MG63 (cell line): Measurements from ENCODE around the gene B3GLCT. TPM values are rescaled to one million over a fixed set of nuclear protein-coding genes. Genes with fewer than 3 reads are reported as not detected.
"Not testable (repeated sequence)": the region's sequence is repeated elsewhere in the genome, so short reads cannot be mapped to it uniquely, and the experiment has no call there.

Experiments used
- DNase-seq: peaks from one replicate; pipeline ENCODE4 v3.0.0-alpha.2; 2020
- H3K27me3 ChIP-seq: fragments of 250-450 bp; sonication (Bioruptor Pico); 2 replicates; pipeline ENCODE4 v1.5.1; 2020; ENCODE audit warnings: mild to moderate bottlenecking, moderate library complexity
- H3K36me3 ChIP-seq: fragments of 250-450 bp; sonication (Bioruptor Pico); 2 replicates; pipeline ENCODE4 v1.5.1; 2020; ENCODE audit warnings: mild to moderate bottlenecking, moderate library complexity
- H3K4me3 ChIP-seq: fragments of 250-450 bp; sonication (Bioruptor Pico); 2 replicates; pipeline ENCODE4 v1.5.1; 2020; ENCODE audit warnings: mild to moderate bottlenecking, moderate library complexity
- H3K9me3 ChIP-seq: fragments of 250-450 bp; sonication (Bioruptor Pico); 2 replicates; pipeline ENCODE4 v1.5.1; 2020; ENCODE audit warnings: mild to moderate bottlenecking, moderate library complexity
- total RNA-seq: library from RNA; depleted of rRNA; stranded (reverse); fragments of >200 nt; shearing (Covaris generic); gene quantifications from 2 replicates; pipeline ENCODE4 v1.2.3, GENCODE V29; 2014; ENCODE audit warnings: low replicate concordance

Gene B3GLCT
- total RNA-seq, 1 experiment from 2014 or later: 12.5 TPM

DNA sequence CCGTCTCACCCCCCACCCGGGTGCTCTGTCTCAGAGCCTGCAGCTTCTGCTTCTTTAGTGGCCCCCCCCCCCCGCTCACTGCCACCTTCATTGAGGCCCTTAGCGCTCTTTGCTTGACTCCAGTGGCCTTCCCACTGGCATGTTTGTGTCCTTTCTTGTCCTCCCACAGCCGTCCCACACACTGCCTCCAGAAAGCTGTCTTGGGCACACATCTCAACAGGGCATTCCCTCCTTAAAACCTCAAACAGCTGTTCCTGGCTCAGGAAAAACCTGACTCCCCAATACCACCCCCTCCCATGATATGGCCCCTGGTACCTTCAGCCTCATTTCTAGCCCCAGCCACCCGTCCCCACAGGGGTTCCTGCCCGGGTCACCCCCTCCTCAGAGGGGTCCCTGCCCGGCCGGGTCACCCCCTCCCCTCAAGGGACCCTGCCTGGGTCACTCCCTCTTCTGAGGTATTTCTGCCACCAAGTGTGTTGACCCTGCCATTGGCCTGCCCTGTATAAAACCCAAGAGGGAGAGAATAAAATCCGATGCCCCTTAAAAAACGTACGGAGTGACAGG is 8.9 kb downstream of the B3GLCT start:
- Histone ChIP-seq H3K4me3 (no peak overlapping the region), H3K9me3 (no peaks in the 10 kb centered on the region), H3K36me3 (no peaks in the 10 kb centered on the region), H3K27me3 (no peaks in the 10 kb centered on the region)
- DNase-seq: no peak

DNA sequence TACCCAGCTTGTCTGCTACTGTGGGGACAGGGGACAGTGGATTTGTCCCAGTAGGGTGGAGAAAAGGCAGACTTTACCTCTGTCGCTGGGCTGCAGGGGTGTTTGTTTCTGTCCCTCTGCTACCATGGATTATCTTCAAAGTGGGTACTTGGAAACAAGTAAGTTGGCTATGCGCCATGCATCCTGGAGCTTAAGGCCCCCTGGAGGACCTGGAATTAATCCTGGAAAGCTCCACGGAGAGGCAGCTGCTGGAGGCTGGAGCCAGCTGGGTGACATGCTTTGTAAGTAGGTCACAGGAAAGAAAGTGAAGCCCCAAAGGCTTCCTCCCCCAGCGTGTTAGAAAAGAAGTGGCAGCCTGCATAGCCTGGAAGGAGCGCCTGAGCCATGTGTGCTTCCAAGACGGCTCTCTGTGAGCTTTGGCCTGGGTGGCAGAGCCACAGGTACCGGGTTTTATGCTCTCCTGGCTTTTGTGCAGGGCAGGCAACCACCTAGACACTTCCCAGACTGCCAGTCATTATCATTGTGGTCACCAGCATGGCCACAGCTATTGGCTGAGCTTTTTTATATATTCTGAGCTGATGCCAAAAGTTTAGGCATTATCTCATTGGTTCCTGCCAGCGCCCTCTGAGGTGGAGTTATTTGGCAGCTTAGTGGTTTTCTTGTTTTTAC is 9.5 kb downstream of the B3GLCT start:
- no peaks in the 10 kb centered on the region for H3K9me3 ChIP-seq
- peak; percentile 38 for DNase-seq
- no peak overlapping the region for H3K4me3 ChIP-seq
- H3K36me3 ChIP-seq: no peaks in the 10 kb centered on the region
- H3K27me3 ChIP-seq: no peaks in the 10 kb centered on the region

DNA sequence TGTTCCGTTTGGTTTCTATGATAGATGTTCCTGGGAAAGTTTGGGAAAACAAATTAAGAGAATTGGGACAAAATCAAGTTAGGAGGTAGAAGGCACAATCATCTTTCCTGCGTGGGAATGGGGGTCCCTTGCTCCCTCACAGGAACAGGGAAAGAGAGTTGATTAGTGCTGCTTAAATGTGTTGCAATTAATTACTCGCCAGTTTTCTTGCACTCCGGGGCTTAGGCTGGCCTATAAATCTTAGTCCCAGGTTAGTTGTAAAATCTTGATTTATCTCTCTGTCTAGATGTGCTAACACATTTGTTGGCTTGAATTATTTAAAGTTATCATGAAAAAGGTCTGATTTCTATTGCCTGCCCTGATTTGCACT is 10.1 kb downstream of the B3GLCT start:
- no peaks in the 10 kb centered on the region for H3K9me3 ChIP-seq
- H3K27me3 ChIP-seq: no peaks in the 10 kb centered on the region
- no peak for DNase-seq
- no peak overlapping the region for H3K4me3 ChIP-seq
- H3K36me3 ChIP-seq: no peaks in the 10 kb centered on the region

DNA sequence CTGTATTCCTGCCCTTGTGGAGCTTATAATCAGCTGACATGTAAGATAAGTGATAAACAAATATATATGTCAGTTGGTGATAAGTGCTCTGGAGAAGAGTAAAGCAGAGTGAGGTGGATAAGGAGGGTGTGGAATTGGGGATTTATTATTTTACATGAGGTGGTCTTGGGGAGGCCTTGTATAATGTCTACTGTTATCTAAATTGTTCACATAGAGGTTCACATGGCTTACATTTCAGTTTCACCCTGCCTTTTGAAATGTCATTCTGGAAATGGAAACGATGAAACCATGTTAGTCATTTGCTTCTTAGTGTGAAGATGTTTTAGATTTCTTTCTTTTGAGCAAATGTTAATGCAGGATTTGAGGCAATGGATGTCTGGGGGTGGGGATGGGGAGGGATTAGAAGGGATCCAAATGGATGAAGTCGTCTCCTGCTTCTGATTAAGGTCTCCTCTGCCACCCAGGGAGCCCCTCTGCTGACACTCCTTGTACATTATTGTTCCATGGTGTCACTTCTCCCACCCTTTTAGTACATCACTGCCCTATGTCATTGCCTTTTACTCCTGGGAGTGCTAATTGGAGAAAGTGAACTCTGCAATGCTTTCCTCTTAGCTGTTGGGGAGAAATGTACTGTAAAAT is 14.0 kb downstream of the B3GLCT start:
- no peak overlapping the region for H3K4me3 ChIP-seq
- no peaks in the 10 kb centered on the region for H3K27me3 ChIP-seq
- H3K36me3 ChIP-seq: no peaks in the 10 kb centered on the region
- H3K9me3 ChIP-seq: no peaks in the 10 kb centered on the region
- no peak for DNase-seq

DNA sequence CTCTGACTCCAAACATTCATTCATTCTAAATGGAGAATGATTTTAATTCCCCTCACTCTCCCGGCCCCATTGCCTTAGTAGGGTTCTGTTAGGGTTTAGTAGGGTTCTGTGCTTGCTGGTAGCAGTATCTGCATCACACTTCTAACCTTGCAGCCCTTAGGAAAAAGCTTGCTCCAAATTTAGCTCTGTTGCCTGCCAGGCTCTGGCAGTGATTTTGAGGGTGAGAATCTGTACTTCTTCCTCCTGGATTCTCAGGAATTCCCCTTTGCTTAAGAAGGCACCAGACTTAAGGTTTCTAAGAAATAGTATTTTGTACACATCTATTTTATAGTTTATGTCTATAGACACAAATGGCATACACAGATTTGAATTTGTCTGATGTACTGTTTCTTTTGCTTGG is 14.7 kb downstream of the B3GLCT start:
- Histone ChIP-seq H3K27me3 (no peaks in the 10 kb centered on the region), H3K9me3 (no peaks in the 10 kb centered on the region), H3K36me3 (no peaks in the 10 kb centered on the region), H3K4me3 (no peak overlapping the region)
- DNase-seq: no peak

DNA sequence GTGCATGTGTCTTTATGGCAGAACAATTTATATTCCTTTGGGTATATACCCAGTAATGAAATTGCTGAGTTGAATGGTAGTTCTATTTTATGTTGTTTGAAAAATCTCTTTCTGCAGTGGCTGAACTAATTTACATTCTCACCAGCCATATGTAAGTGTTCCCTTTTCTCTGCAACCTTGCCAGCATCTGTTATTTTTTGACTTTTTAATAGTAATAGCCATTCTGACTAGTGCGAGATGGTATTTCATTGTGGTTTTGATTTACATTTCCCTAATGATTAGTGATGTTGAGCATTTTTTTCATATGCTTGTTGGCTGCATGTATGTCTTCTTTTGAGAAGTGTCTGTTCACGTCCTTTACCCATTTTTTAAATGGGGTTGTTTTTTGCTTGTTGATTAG is 17.1 kb downstream of the B3GLCT start:
- not testable (repeated sequence) for DNase-seq, H3K4me3 ChIP-seq, H3K36me3 ChIP-seq, H3K27me3 ChIP-seq, H3K9me3 ChIP-seq

DNA sequence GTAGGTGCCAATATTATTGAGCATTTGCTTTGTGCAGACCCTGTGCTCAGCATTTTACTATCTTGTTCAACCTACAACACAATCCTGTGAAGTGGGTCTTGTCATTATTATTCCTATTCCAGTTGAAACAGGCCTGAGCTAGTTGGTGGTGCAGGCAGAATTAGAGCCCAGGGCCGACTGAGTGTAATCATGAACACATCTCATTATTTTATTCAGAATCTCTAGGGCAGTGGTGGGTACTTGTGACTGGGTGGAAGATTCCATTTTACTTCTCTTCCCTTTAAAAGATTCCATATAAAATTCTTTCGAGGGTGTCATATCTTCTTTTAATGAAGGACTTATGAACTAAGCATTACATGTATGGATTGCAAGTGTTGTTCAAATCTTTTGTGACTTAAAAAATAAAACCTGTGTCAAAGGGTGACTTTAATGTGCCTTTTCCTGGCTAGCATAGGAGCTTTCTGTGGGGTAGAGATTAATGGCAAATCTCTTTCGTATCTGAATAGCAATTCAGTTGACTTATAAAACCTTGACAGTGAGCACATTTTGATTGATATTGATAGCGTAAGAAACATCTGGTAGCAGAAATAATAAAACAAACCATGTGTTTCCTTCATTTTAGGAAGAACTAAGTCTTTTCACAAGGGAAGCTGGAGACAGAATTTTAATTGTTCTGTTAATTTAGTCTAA is 20.3 kb downstream of the B3GLCT start:
- DNase-seq: no peak
- Histone ChIP-seq H3K27me3 (no peaks in the 10 kb centered on the region), H3K36me3 (no peaks in the 10 kb centered on the region), H3K9me3 (no peaks in the 10 kb centered on the region), H3K4me3 (no peak overlapping the region)

DNA sequence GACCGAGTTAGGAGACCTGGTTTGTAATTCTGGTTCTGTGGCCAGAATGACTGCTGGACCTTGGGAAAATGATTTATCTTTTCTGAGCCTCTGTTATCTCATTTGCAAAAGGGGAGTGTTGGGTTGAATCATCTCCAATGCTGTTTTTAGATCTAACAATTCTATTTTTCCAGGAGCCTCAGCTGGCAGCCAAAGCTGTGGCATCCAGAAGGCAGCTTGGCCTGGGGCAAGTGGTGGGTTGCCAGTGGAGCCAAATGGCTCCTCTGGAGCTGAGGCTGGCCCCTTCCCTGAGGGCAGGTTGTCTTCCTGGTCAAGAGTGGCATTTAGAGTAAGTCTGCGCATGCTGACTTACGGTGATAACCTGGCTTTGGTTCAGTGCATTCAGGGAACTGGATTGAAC is 21.3 kb downstream of the B3GLCT start:
- DNase-seq: no peak
- H3K4me3 ChIP-seq: no peak overlapping the region
- no peaks in the 10 kb centered on the region for H3K9me3 ChIP-seq
- no peaks in the 10 kb centered on the region for H3K27me3 ChIP-seq
- H3K36me3 ChIP-seq: no peaks in the 10 kb centered on the region

DNA sequence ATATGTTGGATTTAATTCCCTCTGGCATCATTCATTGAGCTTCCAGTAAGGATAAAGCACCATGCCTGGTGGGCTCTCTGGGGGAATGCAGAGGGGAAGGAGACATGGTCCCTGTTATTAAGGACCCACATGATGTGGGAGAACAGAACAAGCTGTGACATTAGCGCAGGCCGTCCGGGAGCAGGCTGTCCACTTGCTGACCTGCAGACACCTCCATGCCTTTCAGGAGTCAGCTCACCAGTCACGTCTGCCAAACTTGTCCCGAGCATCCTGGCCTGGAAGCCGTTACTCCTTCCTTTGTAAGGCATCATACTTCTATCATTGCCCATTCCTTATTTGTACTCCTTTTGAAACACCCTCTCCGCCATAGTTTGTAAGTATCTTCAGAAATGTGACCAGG is 23.4 kb downstream of the B3GLCT start:
- Histone ChIP-seq H3K9me3 (no peaks in the 10 kb centered on the region), H3K4me3 (no peak overlapping the region), H3K27me3 (no peaks in the 10 kb centered on the region), H3K36me3 (no peaks in the 10 kb centered on the region)
- DNase-seq: no peak

DNA sequence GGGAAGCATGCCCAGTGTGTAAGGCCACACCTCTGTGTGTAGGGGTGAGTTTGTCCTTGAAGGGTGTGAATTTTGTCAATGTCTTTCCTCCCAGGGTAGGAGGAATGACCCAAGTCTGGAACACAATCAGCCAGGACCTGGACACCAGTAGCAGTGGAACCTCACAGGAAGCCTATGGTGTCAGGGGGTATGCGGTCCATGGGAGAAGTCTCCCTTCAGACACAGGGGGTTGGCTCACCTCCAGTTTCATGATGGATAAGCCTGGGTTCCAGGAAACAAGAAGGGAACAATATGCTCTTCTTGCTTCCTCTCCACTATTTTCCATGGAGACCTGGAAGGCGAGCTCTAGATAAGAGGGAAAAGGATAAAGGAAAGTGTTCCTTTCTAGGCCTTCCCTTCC is 23.9 kb downstream of the B3GLCT start:
- no peak for DNase-seq
- no peaks in the 10 kb centered on the region for H3K9me3 ChIP-seq
- H3K27me3 ChIP-seq: no peaks in the 10 kb centered on the region
- H3K4me3 ChIP-seq: no peak overlapping the region
- H3K36me3 ChIP-seq: no peaks in the 10 kb centered on the region

DNA sequence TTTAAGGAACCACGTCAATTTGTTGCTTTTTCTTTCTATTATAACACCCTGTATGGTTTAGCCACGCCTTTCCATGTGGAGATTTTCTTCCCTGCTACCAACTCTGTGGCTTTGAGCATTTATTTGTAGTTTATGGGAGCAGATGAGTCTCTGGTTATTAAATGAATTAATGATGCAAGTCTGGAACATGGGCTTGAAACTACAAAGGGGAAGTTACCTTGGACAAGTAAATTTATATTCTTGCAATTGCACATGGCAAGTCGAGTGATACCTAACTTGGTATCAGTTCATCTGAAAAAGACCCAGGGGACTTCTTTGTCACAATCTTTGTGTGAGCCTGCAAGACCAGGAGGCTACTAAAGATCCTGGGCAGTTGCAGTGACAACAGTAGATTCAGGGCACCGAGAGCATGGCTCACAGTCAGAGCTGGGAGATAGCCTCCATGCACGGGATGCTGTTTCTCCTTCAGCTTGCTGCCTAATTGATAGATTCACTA is 24.4 kb downstream of the B3GLCT start:
- no peaks in the 10 kb centered on the region for H3K9me3 ChIP-seq
- no peak for DNase-seq
- no peaks in the 10 kb centered on the region for H3K27me3 ChIP-seq
- no peak overlapping the region for H3K4me3 ChIP-seq
- H3K36me3 ChIP-seq: no peaks in the 10 kb centered on the region

DNA sequence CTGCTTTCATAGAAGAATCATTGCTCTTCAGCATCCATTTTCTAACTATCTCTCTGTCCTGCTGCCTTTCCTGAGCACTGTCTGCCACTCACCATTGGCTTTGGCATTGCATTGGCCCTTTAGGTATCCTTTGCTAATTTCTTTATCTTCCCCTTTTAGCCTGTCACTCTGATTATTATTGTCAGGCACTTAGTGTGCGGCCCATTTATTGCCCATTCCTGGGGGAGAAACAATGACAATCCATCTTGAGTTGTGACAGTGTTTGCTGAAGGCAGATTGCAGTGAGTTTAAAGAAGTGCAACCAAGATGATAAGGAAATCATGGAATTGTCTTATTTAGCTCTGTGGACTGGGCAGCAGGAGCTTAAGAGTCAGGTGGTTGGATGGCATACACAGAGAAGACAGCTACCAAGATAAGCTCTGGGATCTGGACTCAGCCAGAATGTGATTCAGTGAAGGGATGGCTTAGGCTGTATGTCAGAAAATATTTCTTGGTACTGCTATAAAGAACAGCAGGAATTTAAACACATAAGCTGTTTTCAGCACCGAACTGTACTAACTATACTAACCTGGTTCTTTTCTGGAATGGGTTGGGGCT is 25.3 kb downstream of the B3GLCT start:
- no peak for DNase-seq
- Histone ChIP-seq H3K9me3 (no peaks in the 10 kb centered on the region), H3K36me3 (no peaks in the 10 kb centered on the region), H3K27me3 (no peaks in the 10 kb centered on the region), H3K4me3 (no peak overlapping the region)

DNA sequence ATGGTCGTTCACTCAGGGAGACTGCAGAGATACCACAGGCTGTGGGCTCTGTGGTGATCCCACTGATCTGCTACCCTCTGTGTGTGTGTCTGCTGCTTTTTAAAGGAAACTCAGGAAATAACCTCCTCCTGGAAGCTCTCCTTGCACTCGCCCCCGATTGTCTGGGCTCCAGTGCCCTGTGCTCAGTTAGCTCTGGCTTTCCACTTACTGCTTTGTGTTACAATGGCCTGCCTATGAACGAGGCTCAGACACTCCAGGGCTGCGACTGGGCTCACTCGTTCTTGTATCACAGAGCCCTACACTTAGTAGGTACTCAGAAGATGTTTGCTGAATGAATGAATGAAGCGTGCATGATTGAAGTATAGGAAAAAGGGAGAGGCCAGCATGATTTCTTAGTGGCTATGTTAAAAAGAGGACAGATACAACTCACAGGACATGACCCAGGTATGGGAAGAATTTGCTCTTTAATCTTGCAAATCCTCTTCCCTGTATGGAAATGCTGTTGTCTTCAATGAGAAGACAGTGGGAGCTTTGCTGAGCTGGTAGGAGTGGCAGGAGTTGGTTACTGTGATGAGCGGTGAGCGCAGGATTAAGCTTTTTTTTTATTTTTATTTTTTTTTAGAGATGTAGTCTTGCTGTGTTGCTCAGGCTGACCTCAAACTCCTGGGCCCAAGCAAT is 26.4 kb downstream of the B3GLCT start:
- no peaks in the 10 kb centered on the region for H3K36me3 ChIP-seq
- H3K9me3 ChIP-seq: no peaks in the 10 kb centered on the region
- no peak overlapping the region for H3K4me3 ChIP-seq
- no peaks in the 10 kb centered on the region for H3K27me3 ChIP-seq
- no peak for DNase-seq

DNA sequence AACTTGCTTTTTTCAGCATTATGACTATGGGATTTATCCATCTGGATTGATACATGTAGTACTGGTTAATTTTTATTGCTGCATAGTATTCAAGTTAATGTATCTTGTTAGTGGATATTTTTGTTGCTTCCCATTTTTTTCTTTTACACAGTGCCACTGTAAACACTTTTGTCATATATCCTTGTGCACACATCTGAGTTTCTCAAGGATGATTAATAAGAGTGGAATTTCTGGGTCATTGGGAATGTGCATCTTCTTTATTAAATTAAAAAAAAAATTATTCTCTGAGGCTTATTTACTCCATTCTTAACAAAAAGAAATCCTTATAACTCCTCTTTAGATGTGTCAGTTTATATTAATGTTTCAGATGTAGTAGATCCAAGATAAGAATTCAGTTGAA is 27.3 kb downstream of the B3GLCT start:
- no peaks in the 10 kb centered on the region for H3K36me3 ChIP-seq

DNA sequence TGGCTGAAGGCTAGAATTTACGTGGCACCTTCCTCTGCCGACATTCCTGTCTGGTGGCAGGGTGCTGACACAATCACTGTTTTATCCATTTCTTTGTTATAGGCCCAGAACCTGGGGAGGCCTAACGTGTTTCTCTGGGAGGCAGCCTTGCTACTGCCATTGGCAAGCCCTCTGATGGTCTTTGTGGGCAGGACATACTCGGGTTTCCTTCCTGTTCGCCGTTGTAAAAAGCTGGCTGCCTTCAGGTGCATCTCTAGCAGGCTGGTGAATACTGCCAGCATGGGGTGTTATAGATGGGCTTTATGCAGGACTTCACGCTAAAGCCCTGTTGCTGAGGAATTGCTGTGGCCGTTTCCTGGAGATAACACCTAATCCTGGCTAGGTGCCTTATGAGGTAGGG is 28.1 kb downstream of the B3GLCT start:
- Histone ChIP-seq H3K36me3 (no peaks in the 10 kb centered on the region), H3K27me3 (no peaks in the 10 kb centered on the region), H3K9me3 (no peaks in the 10 kb centered on the region), H3K4me3 (no peak overlapping the region)
- DNase-seq: no peak

More for the DNA sequence above, 27.3 kb downstream of the B3GLCT start:
- DNase-seq: no peak
- H3K27me3 ChIP-seq: no peaks in the 10 kb centered on the region
- H3K9me3 ChIP-seq: no peaks in the 10 kb centered on the region
- no peak overlapping the region for H3K4me3 ChIP-seq

DNA sequence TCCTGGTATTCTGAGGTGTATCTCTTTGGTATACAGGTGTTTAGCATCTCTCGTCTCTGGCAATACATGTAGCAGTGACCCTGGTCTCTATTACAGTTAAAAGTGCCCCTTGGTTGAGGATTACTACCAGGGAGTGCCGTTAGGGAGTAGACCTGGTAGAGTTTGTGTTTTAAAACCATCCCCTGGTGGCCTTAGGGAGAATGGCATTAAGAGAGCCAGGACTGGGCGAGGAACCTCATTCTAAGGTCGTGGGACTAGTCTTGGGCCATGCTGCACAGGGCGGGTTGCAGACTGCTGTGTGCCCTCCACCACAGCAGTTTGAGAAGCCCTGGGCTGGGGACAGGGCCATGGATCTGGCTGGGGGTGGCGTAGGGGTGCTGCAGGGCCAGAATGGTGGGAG is 35.0 kb downstream of the B3GLCT start:
- H3K4me3 ChIP-seq: no peak overlapping the region
- no peak for DNase-seq
- no peaks in the 10 kb centered on the region for H3K36me3 ChIP-seq
- H3K9me3 ChIP-seq: no peaks in the 10 kb centered on the region
- H3K27me3 ChIP-seq: no peaks in the 10 kb centered on the region
